ENCODE results near the gene ACTL7A. TPM values are rescaled to one million over a fixed set of nuclear protein-coding genes. Genes with fewer than 3 reads are reported as not detected.

ACTL7A gene
- total and polyA plus RNA-seq, 2 experiments from 2014 or later: not detected

- Histone ChIP-seq H4K20me1 (ENCODE audit: insufficient read depth) (no peaks in the 10 kb centered on the region), H3K4me2 (ENCODE audit: unreplicated experiment) (no peak overlapping the region), H3K79me2 (ENCODE audit: insufficient read depth) (no peaks in the 10 kb centered on the region), H3K4me1 (ENCODE audit: insufficient read depth) (0 out of 2 replicates have a peak, but pooled peaks cover 7% of the 10 kb centered on the region), H3K9me3 (ENCODE audit: low read depth) (no peaks in the 10 kb centered on the region), H3K9ac (no peak overlapping the region), H3K9me2 (ENCODE audit: insufficient read depth) (no peaks in the 10 kb centered on the region), H3F3A (ENCODE audit: insufficient read depth) (no peaks in the 10 kb centered on the region), H3K27me3 (replicated peaks; ENCODE audit: insufficient read depth) (0 out of 2 replicates have a peak, but pooled peaks cover 6% of the 10 kb centered on the region), H2AFZ (no peak overlapping the region), H3K27ac (no peak overlapping the region), H3K4me3 (no peak overlapping the region), H3K36me3 (ENCODE audit: low read depth) (no peaks in the 10 kb centered on the region)
- TF ChIP-seq EZH2 (IDR thresholded peaks at IDR 0.05; ENCODE audit: insufficient read depth, poor library complexity, severe bottlenecking): no peak
- TF ChIP-seq EZH2phosphoT487 (IDR thresholded peaks at IDR 0.05; ENCODE audit: insufficient read depth, low read depth): no peak
- no peak for DNase-seq
- in situ Hi-C loops (cut with MboI): no loop called here
- WGBS, 2 experiments (ENCODE audit: low coverage in 1 of 2, low lambda C conversion rate in 2 of 2, missing lambda C conversion rate in 2 of 2): 58 to 85% methylated on average over 2 to 3 of the region's 3 CpGs
Observed at GRCh38 chr9:108832179-108832500, 29.9 kb upstream of the ACTL7A start.

- no peaks in the 10 kb centered on the region for H3K27me3 ChIP-seq (replicated peaks; ENCODE audit: insufficient read depth)
- no peaks in the 10 kb centered on the region for H3K9me2 ChIP-seq (ENCODE audit: insufficient read depth)
- H3K27ac ChIP-seq: no peak overlapping the region
- TF ChIP-seq EZH2phosphoT487 (IDR thresholded peaks at IDR 0.05; ENCODE audit: insufficient read depth, low read depth): no peak
- TF ChIP-seq EZH2 (IDR thresholded peaks at IDR 0.05; ENCODE audit: insufficient read depth, poor library complexity, severe bottlenecking): no peak
- no peak overlapping the region for H3K4me2 ChIP-seq (ENCODE audit: unreplicated experiment)
- no peaks in the 10 kb centered on the region for H3K9me3 ChIP-seq (ENCODE audit: low read depth)
- H3K4me1 ChIP-seq (ENCODE audit: insufficient read depth): peaks cover 14% of the 10 kb centered on the region
- H3K79me2 ChIP-seq (ENCODE audit: insufficient read depth): no peaks in the 10 kb centered on the region
- 53 to 62% methylated on average over 4 of the region's 4 CpGs for WGBS, 2 experiments (ENCODE audit: low coverage in 1 of 2, low lambda C conversion rate in 2 of 2, missing lambda C conversion rate in 2 of 2)
- H3K4me3 ChIP-seq: no peak overlapping the region
- no peaks in the 10 kb centered on the region for H4K20me1 ChIP-seq (ENCODE audit: insufficient read depth)
- no peak overlapping the region for H2AFZ ChIP-seq
- no peak for DNase-seq
- no peaks in the 10 kb centered on the region for H3F3A ChIP-seq (ENCODE audit: insufficient read depth)
- in situ Hi-C loops (cut with MboI): no loop called here
- no peaks in the 10 kb centered on the region for H3K36me3 ChIP-seq (ENCODE audit: low read depth)
- no peak overlapping the region for H3K9ac ChIP-seq
Observed at GRCh38 chr9:108834959-108835665, 27.0 kb upstream of the ACTL7A start.

GRCh38 chr9:108835831-108836230 lies 26.2 kb upstream of the ACTL7A start:
- Histone ChIP-seq H3K79me2 (ENCODE audit: insufficient read depth) (no peaks in the 10 kb centered on the region), H3K27ac (no peak overlapping the region), H3F3A (ENCODE audit: insufficient read depth) (no peaks in the 10 kb centered on the region), H3K9me2 (ENCODE audit: insufficient read depth) (no peaks in the 10 kb centered on the region), H3K4me1 (ENCODE audit: insufficient read depth) (peaks cover 11% of the 10 kb centered on the region), H3K27me3 (replicated peaks; ENCODE audit: insufficient read depth) (no peaks in the 10 kb centered on the region), H4K20me1 (ENCODE audit: insufficient read depth) (no peaks in the 10 kb centered on the region), H3K36me3 (ENCODE audit: low read depth) (no peaks in the 10 kb centered on the region), H2AFZ (no peak overlapping the region), H3K9me3 (ENCODE audit: low read depth) (no peaks in the 10 kb centered on the region), H3K4me2 (ENCODE audit: unreplicated experiment) (no peak overlapping the region), H3K9ac (no peak overlapping the region), H3K4me3 (no peak overlapping the region)
- TF ChIP-seq EZH2 (IDR thresholded peaks at IDR 0.05; ENCODE audit: insufficient read depth, poor library complexity, severe bottlenecking) (no peak), EZH2phosphoT487 (IDR thresholded peaks at IDR 0.05; ENCODE audit: insufficient read depth, low read depth) (no peak)
- in situ Hi-C loops (cut with MboI): no loop called here
- DNase-seq: no peak
- WGBS, 2 experiments (ENCODE audit: low coverage in 1 of 2, low lambda C conversion rate in 2 of 2, missing lambda C conversion rate in 2 of 2): 78 to 83% methylated on average over 7 of the region's 7 CpGs

GRCh38 chr9:108836319-108836718 lies 25.7 kb upstream of the ACTL7A start:
- TF ChIP-seq EZH2phosphoT487 (IDR thresholded peaks at IDR 0.05; ENCODE audit: insufficient read depth, low read depth) (no peak), EZH2 (IDR thresholded peaks at IDR 0.05; ENCODE audit: insufficient read depth, poor library complexity, severe bottlenecking) (no peak)
- Histone ChIP-seq H3K27me3 (replicated peaks; ENCODE audit: insufficient read depth) (no peaks in the 10 kb centered on the region), H3K9me3 (ENCODE audit: low read depth) (no peaks in the 10 kb centered on the region), H3K9ac (no peak overlapping the region), H3K9me2 (ENCODE audit: insufficient read depth) (no peaks in the 10 kb centered on the region), H2AFZ (no peak overlapping the region), H4K20me1 (ENCODE audit: insufficient read depth) (no peaks in the 10 kb centered on the region), H3K27ac (no peak overlapping the region), H3K36me3 (ENCODE audit: low read depth) (no peaks in the 10 kb centered on the region), H3K4me1 (ENCODE audit: insufficient read depth) (peaks cover 11% of the 10 kb centered on the region), H3K4me2 (ENCODE audit: unreplicated experiment) (no peak overlapping the region), H3K79me2 (ENCODE audit: insufficient read depth) (no peaks in the 10 kb centered on the region), H3F3A (ENCODE audit: insufficient read depth) (no peaks in the 10 kb centered on the region), H3K4me3 (no peak overlapping the region)
- WGBS, 2 experiments (ENCODE audit: low coverage in 1 of 2, low lambda C conversion rate in 2 of 2, missing lambda C conversion rate in 2 of 2): 87 to 88% methylated on average over 9 of the region's 9 CpGs
- DNase-seq: no peak
- in situ Hi-C loops (cut with MboI): no loop called here

Measured in GM23248 (cell line).